ENCODE data around the gene SLC35G6. TPM values are rescaled to one million over a fixed set of nuclear protein-coding genes. Genes with fewer than 3 reads are reported as not detected.

The SLC35G6 gene
- not detected in 2 replicates for total RNA-seq (2014; rRNA removed; shearing (Covaris generic))

GRCh38 chr17:7481275-7481674 is at the start of gene SLC35G6:
SLC35G6 (plus strand) TSS chr17:7481446; CDS start chr17:7481517, 71 bp downstream.

GRCh38 chr17:7439462-7440112 is 41.7 kb upstream of the SLC35G6 start, which contains the start of gene FGF11:
FGF11 (plus strand) TSS chr17:7439512; CDS start chr17:7439621, 109 bp downstream.

GRCh38 chr17:7444682-7445618 is 36.3 kb upstream of the SLC35G6 start, which contains the start of gene CHRNB1:
CHRNB1 (plus strand) TSS chr17:7445061; CDS start chr17:7445128, 67 bp downstream.

GRCh38 chr17:7479213-7480088 is 1.8 kb upstream of the SLC35G6 start, which contains the start of gene ZBTB4:
ZBTB4 (minus strand) TSS chr17:7479631; CDS start chr17:7466801, 12,830 bp downstream.

GRCh38 chr17:7484067-7484918 is 3.0 kb downstream of the SLC35G6 start, which contains the start of gene POLR2A:
POLR2A (plus strand) TSS chr17:7484366.

Other genes starting within 250 kb of the SLC35G6 start
- gene DVL2, start 246.9 kb upstream of the SLC35G6 start, total RNA-seq (2014; rRNA removed; shearing (Covaris generic)) = 67.9 and 69.8 TPM in 2 replicates
- 52.4 and 54.4 TPM in 2 replicates for gene PHF23, start 242.0 kb upstream of the SLC35G6 start, total RNA-seq (2014; rRNA removed; shearing (Covaris generic))
- gene GABARAP, start 239.0 kb upstream of the SLC35G6 start, total RNA-seq (2014; rRNA removed; shearing (Covaris generic)) = 147 and 165 TPM in 2 replicates
- gene CTDNEP1, start 229.7 kb upstream of the SLC35G6 start, total RNA-seq (2014; rRNA removed; shearing (Covaris generic)) = 53.1 and 75.3 TPM in 2 replicates
- 69.7 and 99.4 TPM in 2 replicates for gene ELP5, start 229.2 kb upstream of the SLC35G6 start, total RNA-seq (2014; rRNA removed; shearing (Covaris generic))
- 0.49 and 0.50 TPM in 2 replicates for gene CLDN7, start 219.0 kb upstream of the SLC35G6 start, total RNA-seq (2014; rRNA removed; shearing (Covaris generic))
- gene SLC2A4, start 199.7 kb upstream of the SLC35G6 start, total RNA-seq (2014; rRNA removed; shearing (Covaris generic)) = 0.05 TPM in 1 of 2 replicates, not detected in the other
- not detected in 2 replicates for gene YBX2, start 186.8 kb upstream of the SLC35G6 start, total RNA-seq (2014; rRNA removed; shearing (Covaris generic))
- 1,009 and 1,089 TPM in 2 replicates for gene EIF5A, start 173.8 kb upstream of the SLC35G6 start, total RNA-seq (2014; rRNA removed; shearing (Covaris generic))
- gene GPS2, start 166.1 kb upstream of the SLC35G6 start, total RNA-seq (2014; rRNA removed; shearing (Covaris generic)) = 97.9 and 100 TPM in 2 replicates
- 14.2 and 17.0 TPM in 2 replicates for gene NEURL4, start 152.1 kb upstream of the SLC35G6 start, total RNA-seq (2014; rRNA removed; shearing (Covaris generic))
- 2.5 and 5.1 TPM in 2 replicates for gene ACAP1, start 144.9 kb upstream of the SLC35G6 start, total RNA-seq (2014; rRNA removed; shearing (Covaris generic))
- gene KCTD11, start 129.3 kb upstream of the SLC35G6 start, total RNA-seq (2014; rRNA removed; shearing (Covaris generic)) = 5.3 and 7.2 TPM in 2 replicates
- gene TMEM95, start 126.3 kb upstream of the SLC35G6 start, total RNA-seq (2014; rRNA removed; shearing (Covaris generic)) = not detected in 2 replicates
- gene TNK1, start 100.4 kb upstream of the SLC35G6 start, total RNA-seq (2014; rRNA removed; shearing (Covaris generic)) = 1.0 and 2.4 TPM in 2 replicates
- 32.1 and 34.0 TPM in 2 replicates for gene PLSCR3, start 86.9 kb upstream of the SLC35G6 start, total RNA-seq (2014; rRNA removed; shearing (Covaris generic))
- 111 and 127 TPM in 2 replicates for gene TMEM256, start 77.3 kb upstream of the SLC35G6 start, total RNA-seq (2014; rRNA removed; shearing (Covaris generic))
- gene NLGN2, start 73.6 kb upstream of the SLC35G6 start, total RNA-seq (2014; rRNA removed; shearing (Covaris generic)) = 9.7 and 10.0 TPM in 2 replicates
- not detected in 2 replicates for gene SPEM1, start 61.1 kb upstream of the SLC35G6 start, total RNA-seq (2014; rRNA removed; shearing (Covaris generic))
- not detected in 2 replicates for gene SPEM2, start 55.8 kb upstream of the SLC35G6 start, total RNA-seq (2014; rRNA removed; shearing (Covaris generic))
- not detected in 2 replicates for gene SPEM3, start 52.6 kb upstream of the SLC35G6 start, total RNA-seq (2014; rRNA removed; shearing (Covaris generic))
- 4.0 and 7.8 TPM in 2 replicates for gene TMEM102, start 46.0 kb upstream of the SLC35G6 start, total RNA-seq (2014; rRNA removed; shearing (Covaris generic))
- gene FGF11, start 41.9 kb upstream of the SLC35G6 start, total RNA-seq (2014; rRNA removed; shearing (Covaris generic)) = 0.38 and 0.98 TPM in 2 replicates
- gene CHRNB1, start 36.4 kb upstream of the SLC35G6 start, total RNA-seq (2014; rRNA removed; shearing (Covaris generic)) = 6.1 and 6.9 TPM in 2 replicates
- 12.8 and 13.5 TPM in 2 replicates for gene ZBTB4, start 1.8 kb upstream of the SLC35G6 start, total RNA-seq (2014; rRNA removed; shearing (Covaris generic))
- gene POLR2A, start 2.9 kb downstream of the SLC35G6 start, total RNA-seq (2014; rRNA removed; shearing (Covaris generic)) = 53.6 and 115 TPM in 2 replicates
- gene TNFSF12, start 67.6 kb downstream of the SLC35G6 start, total RNA-seq (2014; rRNA removed; shearing (Covaris generic)) = 0.45 and 0.66 TPM in 2 replicates
- gene TNFSF13, start 77.3 kb downstream of the SLC35G6 start, total RNA-seq (2014; rRNA removed; shearing (Covaris generic)) = 0.90 and 1.5 TPM in 2 replicates
- 96.6 and 98.8 TPM in 2 replicates for gene SENP3, start 80.5 kb downstream of the SLC35G6 start, total RNA-seq (2014; rRNA removed; shearing (Covaris generic))
- gene CD68, start 98.2 kb downstream of the SLC35G6 start, total RNA-seq (2014; rRNA removed; shearing (Covaris generic)) = 29.1 and 38.4 TPM in 2 replicates
- 88.3 and 111 TPM in 2 replicates for gene MPDU1, start 102.4 kb downstream of the SLC35G6 start, total RNA-seq (2014; rRNA removed; shearing (Covaris generic))
- 0.60 TPM in 1 of 2 replicates, not detected in the other for gene SOX15, start 108.6 kb downstream of the SLC35G6 start, total RNA-seq (2014; rRNA removed; shearing (Covaris generic))
- gene FXR2, start 133.5 kb downstream of the SLC35G6 start, total RNA-seq (2014; rRNA removed; shearing (Covaris generic)) = 78.4 and 79.8 TPM in 2 replicates
- 36.6 and 36.9 TPM in 2 replicates for gene SAT2, start 146.4 kb downstream of the SLC35G6 start, total RNA-seq (2014; rRNA removed; shearing (Covaris generic))
- not detected in 2 replicates for gene SHBG, start 148.7 kb downstream of the SLC35G6 start, total RNA-seq (2014; rRNA removed; shearing (Covaris generic))
- 0.03 and 0.08 TPM in 2 replicates for gene ATP1B2, start 169.5 kb downstream of the SLC35G6 start, total RNA-seq (2014; rRNA removed; shearing (Covaris generic))
- 40.1 and 41.7 TPM in 2 replicates for gene TP53, start 206.0 kb downstream of the SLC35G6 start, total RNA-seq (2014; rRNA removed; shearing (Covaris generic))
- 10.4 and 22.0 TPM in 2 replicates for gene WRAP53, start 207.0 kb downstream of the SLC35G6 start, total RNA-seq (2014; rRNA removed; shearing (Covaris generic))
- 2.6 and 3.1 TPM in 2 replicates for gene EFNB3, start 223.8 kb downstream of the SLC35G6 start, total RNA-seq (2014; rRNA removed; shearing (Covaris generic))
- 4.2 and 8.5 TPM in 2 replicates for gene DNAH2, start 236.3 kb downstream of the SLC35G6 start, total RNA-seq (2014; rRNA removed; shearing (Covaris generic))

Measured in A375 (cell line).